ENCODE results near the gene ATG7. TPM values are rescaled to one million over a fixed set of nuclear protein-coding genes. Genes with fewer than 3 reads are reported as not detected.

The ATG7 gene
- total RNA-seq, 1 experiment from 2014 or later, result 29.3 TPM

DNA sequence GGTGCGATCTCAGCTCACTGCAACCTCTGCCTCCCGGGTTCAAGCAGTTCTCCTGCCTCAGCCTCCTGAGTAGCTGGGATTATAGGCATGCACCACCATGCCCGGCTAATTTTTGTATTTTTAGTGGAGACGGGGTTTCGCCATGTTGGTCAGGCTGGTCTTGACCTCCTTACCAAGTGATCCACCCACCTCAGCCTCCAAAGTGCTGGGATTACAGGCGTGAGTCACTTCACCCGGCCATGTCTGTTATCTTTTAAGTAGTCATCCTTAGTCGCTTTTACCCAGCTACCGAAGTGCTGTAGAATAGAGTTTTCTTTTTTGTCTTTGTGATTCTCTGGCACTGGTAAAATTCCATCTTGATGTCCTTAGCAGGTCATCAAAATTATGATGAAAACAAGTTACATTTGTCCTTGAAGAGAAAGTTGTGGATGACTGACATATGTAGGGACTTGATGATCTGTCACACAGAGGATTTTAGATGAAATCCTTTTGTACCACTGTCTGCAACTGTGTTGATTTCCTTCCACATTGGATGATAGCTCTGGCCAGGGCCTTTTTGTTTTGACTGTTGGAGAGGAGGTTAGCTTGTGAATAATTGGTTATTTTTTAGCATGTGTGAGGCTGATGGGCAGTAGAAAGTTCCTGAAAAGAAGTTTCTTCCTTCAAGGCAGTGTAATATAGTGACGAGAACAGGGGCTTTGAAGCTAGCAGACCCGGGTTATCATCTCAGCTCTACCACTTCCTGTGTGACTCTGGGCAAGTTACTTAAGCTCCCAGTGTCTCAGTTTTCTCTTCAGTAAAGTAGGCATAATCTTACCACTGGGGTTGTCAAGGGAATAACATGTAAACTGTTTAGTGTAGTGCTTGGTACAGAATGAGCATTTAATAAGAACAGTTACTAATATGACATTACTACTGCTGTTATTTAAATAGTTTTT is 18.8 kb downstream of the ATG7 start (continued):
- TF ChIP-seq, protein P1, sequence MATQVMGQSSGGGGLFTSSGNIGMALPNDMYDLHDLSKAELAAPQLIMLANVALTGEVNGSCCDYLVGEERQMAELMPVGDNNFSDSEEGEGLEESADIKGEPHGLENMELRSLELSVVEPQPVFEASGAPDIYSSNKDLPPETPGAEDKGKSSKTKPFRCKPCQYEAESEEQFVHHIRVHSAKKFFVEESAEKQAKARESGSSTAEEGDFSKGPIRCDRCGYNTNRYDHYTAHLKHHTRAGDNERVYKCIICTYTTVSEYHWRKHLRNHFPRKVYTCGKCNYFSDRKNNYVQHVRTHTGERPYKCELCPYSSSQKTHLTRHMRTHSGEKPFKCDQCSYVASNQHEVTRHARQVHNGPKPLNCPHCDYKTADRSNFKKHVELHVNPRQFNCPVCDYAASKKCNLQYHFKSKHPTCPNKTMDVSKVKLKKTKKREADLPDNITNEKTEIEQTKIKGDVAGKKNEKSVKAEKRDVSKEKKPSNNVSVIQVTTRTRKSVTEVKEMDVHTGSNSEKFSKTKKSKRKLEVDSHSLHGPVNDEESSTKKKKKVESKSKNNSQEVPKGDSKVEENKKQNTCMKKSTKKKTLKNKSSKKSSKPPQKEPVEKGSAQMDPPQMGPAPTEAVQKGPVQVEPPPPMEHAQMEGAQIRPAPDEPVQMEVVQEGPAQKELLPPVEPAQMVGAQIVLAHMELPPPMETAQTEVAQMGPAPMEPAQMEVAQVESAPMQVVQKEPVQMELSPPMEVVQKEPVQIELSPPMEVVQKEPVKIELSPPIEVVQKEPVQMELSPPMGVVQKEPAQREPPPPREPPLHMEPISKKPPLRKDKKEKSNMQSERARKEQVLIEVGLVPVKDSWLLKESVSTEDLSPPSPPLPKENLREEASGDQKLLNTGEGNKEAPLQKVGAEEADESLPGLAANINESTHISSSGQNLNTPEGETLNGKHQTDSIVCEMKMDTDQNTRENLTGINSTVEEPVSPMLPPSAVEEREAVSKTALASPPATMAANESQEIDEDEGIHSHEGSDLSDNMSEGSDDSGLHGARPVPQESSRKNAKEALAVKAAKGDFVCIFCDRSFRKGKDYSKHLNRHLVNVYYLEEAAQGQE (IDR thresholded peaks at IDR 0.05; ENCODE audit: low read depth), result no peak
- TF ChIP-seq ELF1 (IDR thresholded peaks at IDR 0.05; ENCODE audit: borderline replicate concordance, low read depth) (no peak), FOSL1 (IDR thresholded peaks at IDR 0.05; ENCODE audit: low read depth) (no peak), POLR2AphosphoS5 (IDR thresholded peaks at IDR 0.05; ENCODE audit: low read depth, low read length) (no peak), TCF7L2 (IDR thresholded peaks at IDR 0.05; ENCODE audit: borderline replicate concordance, extremely low read depth, insufficient read depth, insufficient read length) (no peak), ZNF274 (IDR thresholded peaks at IDR 0.05; ENCODE audit: low read depth, low read length) (no peak)
- TF ChIP-seq, protein P2, sequence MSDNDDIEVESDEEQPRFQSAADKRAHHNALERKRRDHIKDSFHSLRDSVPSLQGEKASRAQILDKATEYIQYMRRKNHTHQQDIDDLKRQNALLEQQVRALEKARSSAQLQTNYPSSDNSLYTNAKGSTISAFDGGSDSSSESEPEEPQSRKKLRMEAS (IDR thresholded peaks at IDR 0.05), result no peak

DNA sequence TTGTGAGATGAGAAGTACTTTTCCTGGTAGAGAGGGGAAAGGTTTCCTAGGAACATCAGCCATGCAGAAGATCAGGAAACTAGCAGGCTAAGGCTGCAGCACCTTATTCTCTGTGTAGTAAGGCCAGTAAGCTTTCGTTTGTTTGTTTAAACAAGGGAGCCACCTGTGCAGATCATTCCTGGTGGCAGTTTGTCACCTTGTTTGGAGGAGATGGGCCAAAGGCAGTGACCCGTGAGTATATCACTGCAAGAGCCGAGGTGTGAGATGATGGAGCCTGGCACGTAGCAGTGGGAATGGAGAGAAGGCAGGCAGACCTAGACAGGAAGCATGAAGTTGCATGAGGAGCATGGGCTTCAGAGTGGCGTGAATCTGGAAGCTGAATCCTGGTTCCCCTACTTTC is 19.6 kb downstream of the ATG7 start:
- H2AFZ ChIP-seq (ENCODE audit: low read depth, low read length, poor library complexity, severe bottlenecking), result no peak overlapping the region
- no peak for ATAC-seq
- ChIA-PET RAD21 (ENCODE audit: low non-redundant PET in 1 of 2, low total read pairs in 2 of 2, uncharacterized antibody in 2 of 2, unreplicated experiment in 2 of 2) (no interaction called here), POLR2A (no interaction called here), CTCF (no interaction called here)
- peaks cover 16 to 44% of the 10 kb centered on the region in 2 experiments for H3K4me1 ChIP-seq (ENCODE audit: control insufficient read depth in 1 of 2, insufficient read depth in 2 of 2, low read length in 2 of 2)
- no TSS peak for BruUV-seq (replicated peaks)
- no peak overlapping the region for H3K4me2 ChIP-seq (ENCODE audit: low read length)
- no peak overlapping the region for H3K27ac ChIP-seq (ENCODE audit: low read depth, low read length)
- no peaks in the 10 kb centered on the region for H3K36me3 ChIP-seq (ENCODE audit: control insufficient read depth in 1 of 2, insufficient read depth in 2 of 2, low read length in 2 of 2)
- TF ChIP-seq SIN3A (IDR thresholded peaks at IDR 0.05; ENCODE audit: low read depth), result no peak
- TF ChIP-seq SRF (IDR thresholded peaks at IDR 0.05; ENCODE audit: low read depth), result no peak
- TF ChIP-seq EZH2phosphoT487 (IDR thresholded peaks at IDR 0.05; ENCODE audit: borderline replicate concordance), result no peak
- TF ChIP-seq, protein P2 (IDR thresholded peaks at IDR 0.05), result no peak
- TF ChIP-seq ZFX (IDR thresholded peaks at IDR 0.05), result no peak
- TF ChIP-seq ZNF274 (IDR thresholded peaks at IDR 0.05; ENCODE audit: low read depth, low read length), result no peak
- no peak for TF ChIP-seq POLR2AphosphoS5 (IDR thresholded peaks at IDR 0.05; ENCODE audit: low read depth, low read length)
- no peak for TF ChIP-seq YY1 (IDR thresholded peaks at IDR 0.05; ENCODE audit: extremely low read depth, insufficient replicate concordance, low read depth, low read length)
- TF ChIP-seq CBX3 (IDR thresholded peaks at IDR 0.05; ENCODE audit: low read depth), result no peak
- peaks cover 42% of the 10 kb centered on the region for H3K79me2 ChIP-seq (ENCODE audit: insufficient read depth, low read length)
- DNase-seq (ENCODE audit: low read depth, low spot score), result no peak
- intact Hi-C loops (cut with micrococcal nuclease), result no loop called here
- H3K27me3 ChIP-seq (ENCODE audit: insufficient read depth, low read length), result no peaks in the 10 kb centered on the region
- H3K9me2 ChIP-seq (ENCODE audit: insufficient read depth), result no peaks in the 10 kb centered on the region
- no peak overlapping the region for H3K4me3 ChIP-seq (replicated peaks in 1 of 2; ENCODE audit: low read depth in 1 of 2, low read length in 2 of 2)
- H3K9me3 ChIP-seq (ENCODE audit: control insufficient read depth in 1 of 2, insufficient read depth in 1 of 2, low read depth in 1 of 2, low read length in 2 of 2), result no peaks in the 10 kb centered on the region
- no peak overlapping the region for H3K9ac ChIP-seq (ENCODE audit: low read length)
- no peaks in the 10 kb centered on the region; the same call in 1 of the 2 replicates for H4K20me1 ChIP-seq (ENCODE audit: insufficient read depth)

Data from HCT116 (cell line).